ENCODE results near the gene GRIA2. TPM values are rescaled to one million over a fixed set of nuclear protein-coding genes. Genes with fewer than 3 reads are reported as not detected.
A peak's percentile ranks its signal among the peaks of the same experiment; 100 is the strongest.

GRIA2 gene
- total RNA-seq, 2 donors from 2014 or later = 12.4 to 27.6 TPM

DNA sequence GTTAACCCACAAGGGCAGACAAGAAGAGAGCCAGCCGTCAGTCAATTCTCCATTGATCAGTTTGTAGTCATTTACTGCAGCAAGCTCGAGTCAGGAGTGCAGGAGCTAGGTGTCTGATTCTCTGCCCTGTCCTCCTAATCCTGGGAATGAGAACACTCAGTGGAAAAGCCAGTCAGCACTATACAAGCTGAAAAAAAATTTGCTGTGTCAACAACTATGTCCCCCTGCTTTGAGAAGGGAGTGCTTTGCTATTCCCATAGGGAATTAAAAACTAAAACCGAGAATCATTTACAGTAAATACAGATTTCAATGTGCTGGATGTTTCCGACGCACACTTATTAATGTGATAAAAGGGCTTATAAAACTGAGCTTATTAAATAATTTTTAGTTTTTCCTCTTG is 84.2 kb downstream of the GRIA2 start:
- Histone ChIP-seq H3K4me1 (ENCODE audit: control insufficient read depth in 1 of 2, low read depth in 2 of 2) (peaks cover 5 to 24% of the 10 kb centered on the region in 2 donors), H3K27me3 (replicated peaks; ENCODE audit: insufficient read depth) (no peaks in the 10 kb centered on the region), H3K4me3 (no peak overlapping the region), H3K36me3 (no peaks in the 10 kb centered on the region), H3K9me3 (no peaks in the 10 kb centered on the region), H3K27ac (no peak overlapping the region)
- ATAC-seq (ENCODE audit: insufficient number of reproducible peaks, low FRiP score, low read depth) (no peak), DNase-seq (ENCODE audit: low spot score) (no peak)
- no peak for TF ChIP-seq CTCF (IDR thresholded peaks at IDR 0.05)

GRCh38 chr4:157312702-157313101 is 92.2 kb downstream of the GRIA2 start:
- Histone ChIP-seq H3K4me3 (peak overlapping the region; percentile 14), H3K9me3 (no peaks in the 10 kb centered on the region), H3K4me1 (ENCODE audit: control insufficient read depth in 1 of 2, low read depth in 2 of 2) (peaks cover 0 to 4% of the 10 kb centered on the region in 2 donors), H3K36me3 (no peaks in the 10 kb centered on the region), H3K27ac (no peak overlapping the region), H3K27me3 (replicated peaks; ENCODE audit: insufficient read depth) (no peaks in the 10 kb centered on the region)
- no peak for DNase-seq (ENCODE audit: low spot score)
- no peak for ATAC-seq (ENCODE audit: insufficient number of reproducible peaks, low FRiP score, low read depth)
- TF ChIP-seq CTCF (IDR thresholded peaks at IDR 0.05) = no peak

DNA sequence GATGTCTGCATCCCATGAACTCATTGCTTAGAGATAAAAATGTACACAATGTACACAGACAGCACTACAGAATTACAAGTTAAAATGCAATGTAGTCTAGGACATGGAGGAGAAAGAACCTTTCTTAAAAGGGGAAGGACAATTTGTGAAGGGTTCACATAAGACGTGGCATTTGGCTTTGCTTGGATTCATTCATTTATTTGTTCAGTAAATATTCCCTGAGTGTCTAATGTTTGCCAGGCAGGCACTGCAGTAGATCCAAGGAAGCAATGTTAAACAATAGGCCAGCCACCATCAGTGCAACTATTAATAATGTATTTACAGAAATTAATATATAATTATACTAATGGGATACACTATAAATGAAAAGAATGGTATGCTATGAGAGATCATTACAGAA is 94.4 kb downstream of the GRIA2 start:
- no peak for TF ChIP-seq CTCF (IDR thresholded peaks at IDR 0.05)
- no peak overlapping the region for H3K27ac ChIP-seq

GRCh38 chr4:157315968-157316367 is 95.4 kb downstream of the GRIA2 start:
- H3K4me3 ChIP-seq = no peak overlapping the region
- no peak overlapping the region for H3K27ac ChIP-seq
- no peak for ATAC-seq (ENCODE audit: insufficient number of reproducible peaks, low FRiP score, low read depth)
- DNase-seq (ENCODE audit: low spot score) = no peak
- H3K4me1 ChIP-seq (ENCODE audit: control insufficient read depth in 1 of 2, low read depth in 2 of 2) = no peaks in the 10 kb centered on the region
- H3K36me3 ChIP-seq = no peaks in the 10 kb centered on the region
- no peaks in the 10 kb centered on the region for H3K27me3 ChIP-seq (replicated peaks; ENCODE audit: insufficient read depth)
- no peak for TF ChIP-seq CTCF (IDR thresholded peaks at IDR 0.05)
- no peaks in the 10 kb centered on the region for H3K9me3 ChIP-seq

More for the DNA sequence above, 94.4 kb downstream of the GRIA2 start:
- H3K4me1 ChIP-seq (ENCODE audit: control insufficient read depth in 1 of 2, low read depth in 2 of 2) = no peaks in the 10 kb centered on the region
- no peak for DNase-seq (ENCODE audit: low spot score)
- H3K36me3 ChIP-seq = no peaks in the 10 kb centered on the region
- ATAC-seq (ENCODE audit: insufficient number of reproducible peaks, low FRiP score, low read depth) = no peak
- no peaks in the 10 kb centered on the region for H3K27me3 ChIP-seq (replicated peaks; ENCODE audit: insufficient read depth)
- no peaks in the 10 kb centered on the region for H3K9me3 ChIP-seq
- H3K4me3 ChIP-seq = no peak overlapping the region

DNA sequence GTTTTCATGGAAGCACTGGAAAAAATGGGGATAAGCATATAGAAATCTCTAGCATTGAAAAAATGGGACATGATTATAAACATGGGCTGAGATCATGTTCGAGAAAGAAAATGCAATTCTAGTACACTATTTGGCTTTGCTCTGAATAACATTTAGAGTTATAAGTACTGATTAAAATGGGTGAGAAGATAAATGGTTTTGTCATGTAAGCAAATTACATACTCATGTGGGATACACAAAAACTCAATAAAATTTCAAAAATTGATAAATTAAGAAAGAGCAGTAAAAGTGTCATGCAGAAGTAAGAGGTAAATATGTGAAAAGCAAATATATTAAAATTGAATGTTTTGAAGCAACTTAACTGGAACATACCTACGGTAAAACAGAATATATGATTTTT is 99.6 kb downstream of the GRIA2 start:
- DNase-seq (ENCODE audit: low spot score) = no peak
- ATAC-seq (ENCODE audit: insufficient number of reproducible peaks, low FRiP score, low read depth) = no peak
- H3K36me3 ChIP-seq = no peaks in the 10 kb centered on the region

More for the DNA sequence above, 99.6 kb downstream of the GRIA2 start:
- Histone ChIP-seq H3K9me3 (no peaks in the 10 kb centered on the region), H3K27ac (no peak overlapping the region), H3K4me3 (no peak overlapping the region), H3K27me3 (replicated peaks; ENCODE audit: insufficient read depth) (no peaks in the 10 kb centered on the region), H3K4me1 (ENCODE audit: control insufficient read depth in 1 of 2, low read depth in 2 of 2) (no peaks in the 10 kb centered on the region)
- TF ChIP-seq CTCF (IDR thresholded peaks at IDR 0.05) = no peak

Measured in thoracic aorta (tissue), 2 donors.